NB4 (cell line): ENCODE results near the gene ZCCHC24.

Experiments used
- DNase-seq: peaks from one replicate; pipeline ENCODE4 v3.0.0; 2010; ENCODE audit warnings: low read depth
- H3K4me3 ChIP-seq: one replicate; pipeline ENCODE4 v1.5.1; 2011; ENCODE audit warnings: mild to moderate bottlenecking, low read depth, low read length, moderate library complexity
- CTCF ChIP-seq: IDR thresholded peaks from one replicate; pipeline ENCODE4 v1.5.1; 2012; ENCODE audit warnings: low read depth, low read length
- MAX ChIP-seq: IDR thresholded peaks from 2 replicates; pipeline ENCODE4 v1.6.1; 2011; ENCODE audit warnings: low read depth, low read length
- MYC ChIP-seq: IDR thresholded peaks from 2 replicates; pipeline ENCODE4 v1.6.1; 2011; ENCODE audit warnings: low read depth, low read length
- POLR2A ChIP-seq: IDR thresholded peaks from 2 replicates; pipeline ENCODE4 v1.6.1; 2011; ENCODE audit warnings: mild to moderate bottlenecking; ENCODE audit not compliant: insufficient read length; ENCODE audit errors: extremely low read depth

The ZCCHC24 gene

GRCh38 chr10:79400146-79401004 lies 45.0 kb downstream of the ZCCHC24 start:
- DNase-seq: peak; percentile 75
- H3K4me3 ChIP-seq: no peak overlapping the region
- TF ChIP-seq MAX: 0 out of 2 replicates have a peak, but pooled peaks have one; percentile 22
- no peak for TF ChIP-seq POLR2A
- peak; percentile 52 for TF ChIP-seq MYC
- TF ChIP-seq CTCF: peak; percentile 98

- no peak overlapping the region for H3K4me3 ChIP-seq
- TF ChIP-seq POLR2A (no peak), MYC (no peak), CTCF (no peak), MAX (no peak)
- no peak for DNase-seq
Observed at GRCh38 chr10:79399223-79399831, 46.1 kb downstream of the ZCCHC24 start.

- no peak overlapping the region for H3K4me3 ChIP-seq
- TF ChIP-seq MAX (no peak), POLR2A (no peak), CTCF (no peak), MYC (no peak)
- no peak for DNase-seq
Observed at GRCh38 chr10:79398642-79399041, 46.8 kb downstream of the ZCCHC24 start.

- H3K4me3 ChIP-seq: no peak overlapping the region
- DNase-seq: no peak
- TF ChIP-seq CTCF: no peak
- no peak for TF ChIP-seq MYC
- TF ChIP-seq POLR2A: no peak
Observed at GRCh38 chr10:79397575-79398303, 47.7 kb downstream of the ZCCHC24 start.

- no peak for TF ChIP-seq MYC
- DNase-seq: no peak
Observed at GRCh38 chr10:79397051-79397450, 48.4 kb downstream of the ZCCHC24 start.

GRCh38 chr10:79396520-79396919 lies 48.9 kb downstream of the ZCCHC24 start:
- DNase-seq: no peak
- TF ChIP-seq MYC (no peak), MAX (no peak), POLR2A (no peak), CTCF (no peak)
- no peak overlapping the region for H3K4me3 ChIP-seq

More at GRCh38 chr10:79397051-79397450, 48.4 kb downstream of the ZCCHC24 start:
- H3K4me3 ChIP-seq: no peak overlapping the region
